Lower lobe of right lung (tissue), 2 donors: ENCODE results near the gene KCNN3. TPM values are rescaled to one million over a fixed set of nuclear protein-coding genes. Genes with fewer than 3 reads are reported as not detected.

ENCODE experiments used
- ATAC-seq, 2 donors: fragments of 200-7000 bp; cut with Tn5 transposase; one replicate each; pipeline ENCODE4 v1.9.1; 2020 to 2022; ENCODE audit warnings: mild to moderate bottlenecking in 2 of 2, moderate library complexity in 2 of 2
- DNase-seq: peaks from one replicate; pipeline ENCODE4 v3.0.0-alpha.2; 2020
- H3K27ac ChIP-seq: fragments of 200-600 bp; one replicate; pipeline ENCODE4 v1.8.0; 2022
- H3K27me3 ChIP-seq: fragments of 200-600 bp; one replicate; pipeline ENCODE4 v1.8.0; 2022; ENCODE audit warnings: low read depth
- H3K36me3 ChIP-seq: fragments of 200-600 bp; one replicate; pipeline ENCODE4 v1.8.0; 2022; ENCODE audit warnings: mild to moderate bottlenecking
- H3K4me1 ChIP-seq: fragments of 200-600 bp; one replicate; pipeline ENCODE4 v1.8.0; 2022
- H3K4me3 ChIP-seq: fragments of 200-600 bp; one replicate; pipeline ENCODE4 v1.8.0; 2022; ENCODE audit warnings: mild to moderate bottlenecking
- H3K9me3 ChIP-seq: fragments of 200-600 bp; one replicate; pipeline ENCODE4 v1.8.0; 2022
- CTCF ChIP-seq: fragments of 200-600 bp; IDR thresholded peaks from one replicate; pipeline ENCODE4 v1.8.0; 2022; ENCODE audit warnings: antibody characterized with exemption, mild to moderate bottlenecking
- intact Hi-C: fragments of 100-400 bp; cut with DNase I; formaldehyde crosslinking; loops from one replicate; pipeline ENCODE4 v1.11.0; 2022
- total RNA-seq: library from RNA; stranded (reverse); fragmentation: NEBNext Ultra II Directional; extraction: Animal tissue kit (Norgen Biotek cat#: 25700); gene quantifications from one replicate; pipeline ENCODE4 v1.2.1, GENCODE V29; 2021
- donor health status: DM: no; HTN: yes; CAD: no; lungs with severe emphysema.

Gene KCNN3
- total RNA-seq, 1 donor from 2014 or later: 4.4 TPM

- DNase-seq: no peak
- H3K9me3 ChIP-seq: no peaks in the 10 kb centered on the region
- H3K27ac ChIP-seq: no peak overlapping the region
- no peak for TF ChIP-seq CTCF
- intact Hi-C loops: no loop called here
- H3K4me3 ChIP-seq: no peak overlapping the region
- H3K27me3 ChIP-seq: no peaks in the 10 kb centered on the region
- no peak for ATAC-seq
- H3K36me3 ChIP-seq: no peaks in the 10 kb centered on the region
- H3K4me1 ChIP-seq: peaks cover 19% of the 10 kb centered on the region
These were observed 140.5 kb downstream of the KCNN3 start for GRCh38 chr1:154729577-154729976.

- Histone ChIP-seq H3K9me3 (no peaks in the 10 kb centered on the region), H3K4me1 (peaks cover 19% of the 10 kb centered on the region)
- ATAC-seq: no peak
These were observed 141.0 kb downstream of the KCNN3 start for GRCh38 chr1:154729031-154729442.

DNA sequence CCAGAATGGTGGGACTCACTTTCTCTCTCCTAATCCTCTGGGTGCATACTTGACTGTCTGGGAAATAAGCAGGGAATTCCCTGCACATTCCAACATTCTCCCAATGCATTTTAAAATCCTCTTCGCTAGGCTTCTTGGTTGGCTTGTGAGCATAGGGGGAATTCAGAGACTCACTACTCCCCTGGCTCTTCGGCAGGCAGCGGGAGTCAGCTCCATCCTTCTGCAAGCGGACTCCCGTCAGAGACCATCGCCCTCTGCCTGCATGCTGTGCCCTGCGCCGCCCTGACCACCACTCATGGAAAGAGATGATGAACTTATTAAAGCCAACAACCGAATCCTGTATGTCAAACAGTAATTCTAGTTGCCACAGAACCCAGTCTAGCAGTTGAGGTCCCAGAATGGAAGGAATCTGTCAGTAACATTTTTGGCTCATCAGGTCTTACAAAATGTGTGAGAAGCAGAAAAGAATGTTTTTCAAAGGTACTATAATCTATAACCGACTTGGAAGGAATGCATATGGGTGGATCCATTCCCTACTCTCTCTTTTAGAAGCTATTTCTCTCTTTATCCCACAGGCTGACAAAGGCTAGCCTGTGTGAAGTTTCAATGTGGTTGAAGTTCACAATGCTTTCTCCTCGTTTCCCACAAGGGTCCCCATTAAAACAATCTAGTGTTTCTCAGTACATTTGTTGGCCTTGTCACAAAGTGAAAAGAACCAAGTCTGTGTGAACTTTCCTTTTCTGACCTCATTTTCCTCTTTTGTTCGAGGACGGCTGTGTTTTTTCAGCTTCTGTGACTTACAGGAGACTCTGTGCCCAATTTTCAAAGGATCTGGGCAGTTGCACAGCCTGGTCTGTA, 143.0 kb downstream of the KCNN3 start:
- H3K27ac ChIP-seq: no peak overlapping the region
- intact Hi-C loops: no loop called here
- ATAC-seq (no peak), DNase-seq (no peak)
- no peaks in the 10 kb centered on the region for H3K27me3 ChIP-seq
- peaks cover 19% of the 10 kb centered on the region for H3K4me1 ChIP-seq
- no peak for TF ChIP-seq CTCF
- no peaks in the 10 kb centered on the region for H3K36me3 ChIP-seq
- no peak overlapping the region for H3K4me3 ChIP-seq
- H3K9me3 ChIP-seq: no peaks in the 10 kb centered on the region

More at GRCh38 chr1:154729031-154729442, 141.0 kb downstream of the KCNN3 start:
- Histone ChIP-seq H3K4me3 (no peak overlapping the region), H3K36me3 (no peaks in the 10 kb centered on the region), H3K27ac (no peak overlapping the region), H3K27me3 (no peaks in the 10 kb centered on the region)
- intact Hi-C loops: no loop called here
- no peak for TF ChIP-seq CTCF
- no peak for DNase-seq

DNA sequence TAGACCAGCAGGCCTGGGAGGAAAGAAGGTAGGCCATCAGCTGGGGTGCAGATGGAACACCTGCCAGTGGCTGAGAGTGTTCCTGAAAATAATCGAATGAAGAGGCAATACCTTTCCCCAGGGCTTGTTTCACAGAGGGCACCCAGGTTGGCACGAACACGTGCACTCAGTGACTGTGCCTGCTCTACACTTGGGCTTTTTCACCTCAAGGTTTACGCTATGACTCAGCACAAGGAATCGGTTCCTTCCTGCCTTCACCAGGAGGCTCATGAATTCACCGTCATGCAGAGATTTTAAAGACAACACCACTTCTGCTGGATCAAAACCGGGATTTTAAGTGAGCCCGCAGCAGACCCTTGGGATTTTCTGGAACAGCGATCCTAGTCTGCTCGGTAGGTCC, 143.6 kb downstream of the KCNN3 start:
- Histone ChIP-seq H3K4me1 (peaks cover 19% of the 10 kb centered on the region), H3K4me3 (no peak overlapping the region), H3K27me3 (no peaks in the 10 kb centered on the region), H3K36me3 (no peaks in the 10 kb centered on the region), H3K27ac (no peak overlapping the region), H3K9me3 (no peaks in the 10 kb centered on the region)
- no peak for TF ChIP-seq CTCF
- DNase-seq: no peak
- ATAC-seq: no peak
- intact Hi-C loops: no loop called here

DNA sequence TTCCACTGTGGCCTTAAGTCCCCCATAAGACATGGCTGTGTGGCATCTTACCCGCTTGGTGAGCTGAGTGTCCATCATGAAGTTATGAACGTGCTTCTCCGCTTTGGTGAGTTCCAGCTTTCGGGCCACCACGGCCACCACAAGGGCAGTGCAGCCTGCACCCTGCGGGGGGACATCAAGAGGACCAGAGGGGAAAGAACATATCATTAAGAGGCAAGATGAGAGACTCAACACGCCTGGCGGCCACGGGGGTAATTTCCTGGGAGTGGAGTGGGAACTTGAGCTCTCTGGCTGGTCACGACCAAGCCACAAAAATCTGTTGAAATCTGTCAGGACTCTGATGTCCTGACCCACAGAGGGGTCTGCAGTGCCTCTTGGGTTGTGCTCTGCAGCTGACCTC, 144.2 kb downstream of the KCNN3 start:
- H3K4me1 ChIP-seq: peaks cover 14% of the 10 kb centered on the region
- ATAC-seq (no peak), DNase-seq (no peak)
- no peaks in the 10 kb centered on the region for H3K36me3 ChIP-seq
- H3K4me3 ChIP-seq: no peak overlapping the region
- H3K9me3 ChIP-seq: no peaks in the 10 kb centered on the region
- no peak overlapping the region for H3K27ac ChIP-seq
- H3K27me3 ChIP-seq: no peaks in the 10 kb centered on the region
- intact Hi-C loops: no loop called here
- TF ChIP-seq CTCF: no peak
